Measurements from ENCODE around the gene BTC. TPM values are rescaled to one million over a fixed set of nuclear protein-coding genes. Genes with fewer than 3 reads are reported as not detected.

Gene BTC
- polyA plus RNA-seq, 1 donor (not counting 4 experiments of a cell fraction or from before 2014, with no cell fraction given): 0.58 TPM

DNA sequence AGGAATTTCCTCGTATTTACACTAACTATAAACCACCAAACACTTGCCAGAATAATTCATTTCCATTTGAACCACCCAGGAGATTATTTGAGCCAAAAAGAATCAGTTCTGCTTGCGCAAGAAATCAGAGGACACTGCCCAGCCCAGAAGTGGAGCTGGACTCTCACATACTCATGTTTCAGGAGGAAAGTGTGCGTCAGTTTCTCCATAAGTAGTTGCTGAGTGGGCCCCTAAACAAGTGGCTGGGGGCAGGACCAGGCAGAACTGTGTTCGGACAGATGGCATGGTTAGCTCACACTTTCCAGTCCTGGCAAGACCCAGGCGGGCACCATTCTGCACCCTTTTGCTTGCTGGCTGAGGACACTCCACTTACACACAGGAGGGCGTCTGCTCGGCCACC is 38.8 kb downstream of the BTC start:
- no peak overlapping the region for H2AFZ ChIP-seq (ENCODE audit: control insufficient read depth, low read length)
- FAIRE-seq (no peak), DNase-seq (ENCODE audit: low read depth, low spot score) (no peak)
- H3K27ac ChIP-seq (ENCODE audit: control insufficient read depth, insufficient read depth, low read length): no peak overlapping the region
- no peaks in the 10 kb centered on the region for H3K79me2 ChIP-seq (ENCODE audit: control insufficient read depth, insufficient read depth, low read length)
- no peaks in the 10 kb centered on the region for H3K36me3 ChIP-seq (ENCODE audit: control insufficient read depth in 2 of 2, extremely low read depth in 1 of 2, insufficient read depth in 2 of 2, low read length in 2 of 2)
- H3K4me2 ChIP-seq (ENCODE audit: control insufficient read depth, extremely low read depth, insufficient read depth, low read depth, low read length): no peak overlapping the region
- no peaks in the 10 kb centered on the region for H3K9me3 ChIP-seq (ENCODE audit: control insufficient read depth, low read depth, low read length)
- no peaks in the 10 kb centered on the region for H4K20me1 ChIP-seq (ENCODE audit: control insufficient read depth, extremely low read depth, insufficient read depth, low read length)
- no peaks in the 10 kb centered on the region for H3K4me1 ChIP-seq (ENCODE audit: control insufficient read depth, extremely low read depth, insufficient read depth, low read length)
- H3K27me3 ChIP-seq (ENCODE audit: control insufficient read depth, extremely low read depth, insufficient read depth, low read length): peaks cover 2% of the 10 kb centered on the region
- no peak for TF ChIP-seq EZH2 (IDR thresholded peaks at IDR 0.05; ENCODE audit: low read length)
- TF ChIP-seq, protein P1, sequence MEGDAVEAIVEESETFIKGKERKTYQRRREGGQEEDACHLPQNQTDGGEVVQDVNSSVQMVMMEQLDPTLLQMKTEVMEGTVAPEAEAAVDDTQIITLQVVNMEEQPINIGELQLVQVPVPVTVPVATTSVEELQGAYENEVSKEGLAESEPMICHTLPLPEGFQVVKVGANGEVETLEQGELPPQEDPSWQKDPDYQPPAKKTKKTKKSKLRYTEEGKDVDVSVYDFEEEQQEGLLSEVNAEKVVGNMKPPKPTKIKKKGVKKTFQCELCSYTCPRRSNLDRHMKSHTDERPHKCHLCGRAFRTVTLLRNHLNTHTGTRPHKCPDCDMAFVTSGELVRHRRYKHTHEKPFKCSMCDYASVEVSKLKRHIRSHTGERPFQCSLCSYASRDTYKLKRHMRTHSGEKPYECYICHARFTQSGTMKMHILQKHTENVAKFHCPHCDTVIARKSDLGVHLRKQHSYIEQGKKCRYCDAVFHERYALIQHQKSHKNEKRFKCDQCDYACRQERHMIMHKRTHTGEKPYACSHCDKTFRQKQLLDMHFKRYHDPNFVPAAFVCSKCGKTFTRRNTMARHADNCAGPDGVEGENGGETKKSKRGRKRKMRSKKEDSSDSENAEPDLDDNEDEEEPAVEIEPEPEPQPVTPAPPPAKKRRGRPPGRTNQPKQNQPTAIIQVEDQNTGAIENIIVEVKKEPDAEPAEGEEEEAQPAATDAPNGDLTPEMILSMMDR (optimal IDR thresholded peaks at IDR 0.05 in 1 of 3, IDR thresholded peaks at IDR 0.05 in 1 of 3, conservative IDR thresholded peaks at IDR 0.05 in 1 of 3; ENCODE audit: extremely low read depth in 1 of 3, insufficient read depth in 2 of 3, low read length in 3 of 3): no peak
- H3K9me1 ChIP-seq (ENCODE audit: control insufficient read depth, extremely low read depth, insufficient read depth, low read length): no peaks in the 10 kb centered on the region
- no peak overlapping the region for H3K9ac ChIP-seq (ENCODE audit: control insufficient read depth, extremely low read depth, insufficient read depth, low read length)
- dilution Hi-C loops (cut with MboI; ENCODE audit: extremely low pct_ligation_motif_present, low sequenced_read_pairs): no loop called here
- H3K4me3 ChIP-seq (ENCODE audit: control insufficient read depth in 2 of 3, extremely low read depth in 1 of 3, insufficient read depth in 2 of 3, low read depth in 1 of 3, low read length in 3 of 3): no peak overlapping the region

DNA sequence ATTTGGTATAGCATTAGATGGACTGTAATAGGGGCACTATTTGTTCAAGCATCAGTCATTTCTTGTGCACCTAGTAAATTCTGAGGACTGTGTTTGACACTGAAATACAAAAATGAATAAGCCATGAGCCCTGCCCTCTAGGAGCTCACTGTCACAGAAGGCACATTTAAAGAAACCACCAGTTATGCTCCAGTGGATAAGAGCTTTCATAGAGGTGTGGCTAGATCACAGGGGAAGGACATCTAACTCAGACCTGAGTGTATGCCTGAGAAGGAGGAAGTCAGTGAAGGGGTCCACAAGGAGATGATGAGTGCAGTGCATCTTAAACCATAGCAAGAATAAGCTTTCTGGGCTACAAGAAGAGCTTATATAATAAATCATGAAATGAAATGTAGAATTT is 40.1 kb downstream of the BTC start:
- no peak overlapping the region for H3K4me3 ChIP-seq (ENCODE audit: control insufficient read depth in 2 of 3, extremely low read depth in 1 of 3, insufficient read depth in 2 of 3, low read depth in 1 of 3, low read length in 3 of 3)

More for the DNA sequence above, 40.1 kb downstream of the BTC start:
- H3K36me3 ChIP-seq (ENCODE audit: control insufficient read depth in 2 of 2, extremely low read depth in 1 of 2, insufficient read depth in 2 of 2, low read length in 2 of 2): no peaks in the 10 kb centered on the region
- no peaks in the 10 kb centered on the region for H3K79me2 ChIP-seq (ENCODE audit: control insufficient read depth, insufficient read depth, low read length)
- no peaks in the 10 kb centered on the region for H4K20me1 ChIP-seq (ENCODE audit: control insufficient read depth, extremely low read depth, insufficient read depth, low read length)
- no peak for FAIRE-seq
- H3K9me1 ChIP-seq (ENCODE audit: control insufficient read depth, extremely low read depth, insufficient read depth, low read length): no peaks in the 10 kb centered on the region
- no peak for TF ChIP-seq EZH2 (IDR thresholded peaks at IDR 0.05; ENCODE audit: low read length)
- TF ChIP-seq, protein P1 (optimal IDR thresholded peaks at IDR 0.05 in 1 of 3, IDR thresholded peaks at IDR 0.05 in 1 of 3, conservative IDR thresholded peaks at IDR 0.05 in 1 of 3; ENCODE audit: extremely low read depth in 1 of 3, insufficient read depth in 2 of 3, low read length in 3 of 3): no peak
- DNase-seq (ENCODE audit: low read depth, low spot score): no peak
- H2AFZ ChIP-seq (ENCODE audit: control insufficient read depth, low read length): no peak overlapping the region
- no peak overlapping the region for H3K27ac ChIP-seq (ENCODE audit: control insufficient read depth, insufficient read depth, low read length)
- no peak overlapping the region for H3K4me2 ChIP-seq (ENCODE audit: control insufficient read depth, extremely low read depth, insufficient read depth, low read depth, low read length)
- H3K9me3 ChIP-seq (ENCODE audit: control insufficient read depth, low read depth, low read length): no peaks in the 10 kb centered on the region
- peaks cover 2% of the 10 kb centered on the region for H3K27me3 ChIP-seq (ENCODE audit: control insufficient read depth, extremely low read depth, insufficient read depth, low read length)
- dilution Hi-C loops (cut with MboI; ENCODE audit: extremely low pct_ligation_motif_present, low sequenced_read_pairs): no loop called here
- H3K4me1 ChIP-seq (ENCODE audit: control insufficient read depth, extremely low read depth, insufficient read depth, low read length): no peaks in the 10 kb centered on the region
- no peak overlapping the region for H3K9ac ChIP-seq (ENCODE audit: control insufficient read depth, extremely low read depth, insufficient read depth, low read length)

All from keratinocyte (primary cell).